Mesendoderm (in vitro differentiated cells): ENCODE results near the gene BDKRB2.

Experiments
- DNase-seq: peaks from one replicate; pipeline ENCODE4 v3.0.0; 2013
- H2AK5ac ChIP-seq: 2 replicates; pipeline ENCODE4 v1.6.1; 2013; ENCODE audit warnings: low read length, inconsistent platforms
- H2BK120ac ChIP-seq: 2 replicates; pipeline ENCODE4 v1.6.1; 2013; ENCODE audit warnings: low read depth, mild to moderate bottlenecking, low read length, moderate library complexity, mixed read lengths
- H2BK15ac ChIP-seq: replicated peaks from 2 replicates; pipeline ENCODE4 v1.6.1; 2013; ENCODE audit warnings: low read depth, mild to moderate bottlenecking, moderate library complexity
- H2BK5ac ChIP-seq: 2 replicates; pipeline ENCODE4 v1.6.1; 2013; ENCODE audit warnings: low read length, inconsistent platforms
- H3K18ac ChIP-seq: 2 replicates; pipeline ENCODE4 v1.6.1; 2013; ENCODE audit warnings: mild to moderate bottlenecking, low read length, mixed read lengths
- H3K23ac ChIP-seq: one replicate; pipeline ENCODE4 v1.6.1; 2013; ENCODE audit warnings: low read length
- H3K27ac ChIP-seq: 2 replicates; pipeline ENCODE4 v1.5.1; 2013; ENCODE audit warnings: low read depth, mild to moderate bottlenecking, inconsistent platforms, low read length, moderate library complexity
- H3K27me3 ChIP-seq: 2 replicates; pipeline ENCODE4 v1.6.1; 2013; ENCODE audit warnings: low read length, control low read depth, mild to moderate bottlenecking, inconsistent platforms; ENCODE audit not compliant: insufficient read depth, poor library complexity
- H3K36me3 ChIP-seq: 2 replicates; pipeline ENCODE4 v1.6.1; 2013; ENCODE audit warnings: low read length, inconsistent platforms; ENCODE audit not compliant: control insufficient read depth, insufficient read depth
- H3K4ac ChIP-seq: one replicate; pipeline ENCODE4 v1.6.1; 2013; ENCODE audit warnings: low read depth, mild to moderate bottlenecking, low read length, moderate library complexity
- H3K4me1 ChIP-seq: 2 replicates; pipeline ENCODE4 v1.6.1; 2013; ENCODE audit warnings: low read depth, low read length, inconsistent platforms; ENCODE audit not compliant: control insufficient read depth
- H3K4me2 ChIP-seq: 2 replicates; pipeline ENCODE4 v1.6.1; 2013; ENCODE audit warnings: low read length
- H3K4me3 ChIP-seq: 2 replicates; pipeline ENCODE4 v1.5.1; 2013; ENCODE audit warnings: mild to moderate bottlenecking, low read length
- H3K56ac ChIP-seq: one replicate; pipeline ENCODE4 v1.6.1; 2013; ENCODE audit warnings: low read length
- H3K79me1 ChIP-seq: 2 replicates; pipeline ENCODE4 v1.6.1; 2013; ENCODE audit warnings: low read length, inconsistent platforms
- H3K79me2 ChIP-seq: 2 replicates; pipeline ENCODE4 v1.6.1; 2013; ENCODE audit warnings: mild to moderate bottlenecking, low read length; ENCODE audit not compliant: control insufficient read depth, insufficient read depth
- H3K9ac ChIP-seq: 2 replicates; pipeline ENCODE4 v1.6.1; 2013; ENCODE audit warnings: low read length, inconsistent platforms
- H4K5ac ChIP-seq: one replicate; pipeline ENCODE4 v1.6.1; 2013; ENCODE audit warnings: low read length
- H4K8ac ChIP-seq: one replicate; pipeline ENCODE4 v1.6.1; 2013; ENCODE audit warnings: low read depth, mild to moderate bottlenecking, control low read depth, low read length, moderate library complexity
- WGBS: extraction: QIAGEN DNeasy Blood & Tissue Kit; methylation state at CpG from one replicate; pipeline ENCODE4 v1.1.7; 2013; ENCODE audit warnings: low lambda C conversion rate, missing lambda C conversion rate; ENCODE audit not compliant: insufficient coverage; ENCODE audit errors: extremely low coverage; 5-methylcytosine and 5-hydroxymethylcytosine counted together

Gene BDKRB2

GRCh38 chr14:96160913-96161310, 43.7 kb upstream of the BDKRB2 start:
- H3K9ac ChIP-seq: no peak overlapping the region
- no peak for DNase-seq
- H3K4me3 ChIP-seq: no peak overlapping the region
- no peak overlapping the region for H4K8ac ChIP-seq
- H3K79me1 ChIP-seq: no peaks in the 10 kb centered on the region
- H3K4me1 ChIP-seq: no peaks in the 10 kb centered on the region
- no peak overlapping the region for H4K5ac ChIP-seq
- H3K27ac ChIP-seq: no peak overlapping the region
- no peak overlapping the region for H3K4me2 ChIP-seq
- H2BK5ac ChIP-seq: no peak overlapping the region
- no peak overlapping the region for H3K4ac ChIP-seq
- H3K56ac ChIP-seq: no peak overlapping the region
- no peak overlapping the region for H2AK5ac ChIP-seq
- H2BK120ac ChIP-seq: no peak overlapping the region
- no peak overlapping the region for H2BK15ac ChIP-seq
- H3K18ac ChIP-seq: no peak overlapping the region
- H3K23ac ChIP-seq: no peak overlapping the region
- no peaks in the 10 kb centered on the region for H3K79me2 ChIP-seq
- no CpG with 5 or more reads among the region's 4 CpGs for WGBS
- H3K36me3 ChIP-seq: no peaks in the 10 kb centered on the region
- no peaks in the 10 kb centered on the region for H3K27me3 ChIP-seq

GRCh38 chr14:96161636-96162035, 43.0 kb upstream of the BDKRB2 start:
- no peaks in the 10 kb centered on the region for H3K79me1 ChIP-seq
- H2BK15ac ChIP-seq: no peak overlapping the region
- H2AK5ac ChIP-seq: no peak overlapping the region
- no peak overlapping the region for H3K18ac ChIP-seq
- H3K27ac ChIP-seq: no peak overlapping the region
- no peak overlapping the region for H3K4me3 ChIP-seq
- DNase-seq: no peak
- H3K4ac ChIP-seq: no peak overlapping the region
- no peak overlapping the region for H3K4me2 ChIP-seq
- no peak overlapping the region for H2BK5ac ChIP-seq
- H2BK120ac ChIP-seq: no peak overlapping the region
- H3K4me1 ChIP-seq: no peaks in the 10 kb centered on the region
- H3K27me3 ChIP-seq: no peaks in the 10 kb centered on the region
- no CpG with 5 or more reads among the region's 2 CpGs for WGBS
- no peak overlapping the region for H4K8ac ChIP-seq
- H3K79me2 ChIP-seq: no peaks in the 10 kb centered on the region
- no peak overlapping the region for H3K23ac ChIP-seq
- H3K9ac ChIP-seq: no peak overlapping the region
- H4K5ac ChIP-seq: no peak overlapping the region
- H3K56ac ChIP-seq: no peak overlapping the region
- H3K36me3 ChIP-seq: no peaks in the 10 kb centered on the region

DNA sequence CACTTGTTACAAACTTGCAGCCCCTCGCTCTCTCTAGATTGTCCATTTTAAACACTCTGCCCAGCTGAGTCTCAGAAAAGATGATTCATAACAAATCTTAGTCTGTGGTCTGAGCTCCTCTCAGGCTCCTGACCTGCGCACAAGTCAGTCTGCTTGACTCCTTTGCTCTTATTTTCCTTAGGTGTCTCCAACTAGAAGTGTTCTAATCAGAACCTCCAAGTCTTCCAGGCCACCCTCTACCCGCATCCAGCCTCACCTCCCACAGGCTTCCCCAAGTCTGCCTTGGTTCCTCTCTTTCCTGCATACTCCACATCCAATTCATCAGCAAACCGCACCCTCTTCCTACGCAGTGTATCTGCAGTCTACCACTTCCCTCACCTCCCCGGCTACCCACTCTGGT, 42.4 kb upstream of the BDKRB2 start:
- Histone ChIP-seq H3K36me3 (no peaks in the 10 kb centered on the region), H3K4ac (no peak overlapping the region), H3K23ac (no peak overlapping the region), H4K8ac (no peak overlapping the region), H3K4me2 (no peak overlapping the region), H3K4me1 (no peaks in the 10 kb centered on the region), H3K79me2 (no peaks in the 10 kb centered on the region), H3K4me3 (no peak overlapping the region), H2BK15ac (no peak overlapping the region), H3K79me1 (no peaks in the 10 kb centered on the region), H2BK5ac (no peak overlapping the region), H4K5ac (no peak overlapping the region), H3K56ac (no peak overlapping the region), H3K27ac (no peak overlapping the region), H3K27me3 (no peaks in the 10 kb centered on the region), H3K9ac (no peak overlapping the region), H3K18ac (no peak overlapping the region), H2AK5ac (no peak overlapping the region), H2BK120ac (no peak overlapping the region)
- WGBS: no CpG with 5 or more reads among the region's 6 CpGs
- no peak for DNase-seq

DNA sequence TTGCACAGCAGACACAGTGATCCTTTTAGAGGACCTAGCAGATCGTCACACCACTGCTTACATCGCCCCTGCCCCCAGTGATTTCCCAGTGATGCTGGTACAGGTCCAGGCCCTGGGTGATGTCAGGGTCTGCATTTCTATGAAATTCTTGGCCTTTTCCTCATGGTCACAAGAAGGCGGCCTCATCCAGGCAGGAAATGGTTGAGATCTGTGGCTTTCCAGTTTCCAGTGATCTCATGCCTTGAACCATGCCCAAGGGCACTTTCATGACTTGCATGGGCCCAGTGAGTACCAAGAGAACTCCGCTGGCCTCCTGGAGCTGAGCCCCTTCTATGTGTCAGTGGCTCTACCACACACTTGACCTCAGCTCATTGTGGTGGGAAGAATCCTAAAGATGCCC, 41.9 kb upstream of the BDKRB2 start:
- H3K4me3 ChIP-seq: no peak overlapping the region
- H3K18ac ChIP-seq: no peak overlapping the region
- no peaks in the 10 kb centered on the region for H3K36me3 ChIP-seq
- no peaks in the 10 kb centered on the region for H3K79me2 ChIP-seq
- H3K9ac ChIP-seq: no peak overlapping the region
- no peak overlapping the region for H3K27ac ChIP-seq
- no peaks in the 10 kb centered on the region for H3K4me1 ChIP-seq
- H3K4ac ChIP-seq: no peak overlapping the region
- no peaks in the 10 kb centered on the region for H3K27me3 ChIP-seq
- H3K79me1 ChIP-seq: no peaks in the 10 kb centered on the region
- no peak overlapping the region for H3K23ac ChIP-seq
- no peak for DNase-seq
- H3K4me2 ChIP-seq: no peak overlapping the region
- no peak overlapping the region for H2AK5ac ChIP-seq
- WGBS: no CpG with 5 or more reads among the region's 4 CpGs
- no peak overlapping the region for H2BK15ac ChIP-seq
- no peak overlapping the region for H3K56ac ChIP-seq
- H2BK120ac ChIP-seq: no peak overlapping the region
- no peak overlapping the region for H4K8ac ChIP-seq
- H4K5ac ChIP-seq: no peak overlapping the region
- H2BK5ac ChIP-seq: no peak overlapping the region

DNA sequence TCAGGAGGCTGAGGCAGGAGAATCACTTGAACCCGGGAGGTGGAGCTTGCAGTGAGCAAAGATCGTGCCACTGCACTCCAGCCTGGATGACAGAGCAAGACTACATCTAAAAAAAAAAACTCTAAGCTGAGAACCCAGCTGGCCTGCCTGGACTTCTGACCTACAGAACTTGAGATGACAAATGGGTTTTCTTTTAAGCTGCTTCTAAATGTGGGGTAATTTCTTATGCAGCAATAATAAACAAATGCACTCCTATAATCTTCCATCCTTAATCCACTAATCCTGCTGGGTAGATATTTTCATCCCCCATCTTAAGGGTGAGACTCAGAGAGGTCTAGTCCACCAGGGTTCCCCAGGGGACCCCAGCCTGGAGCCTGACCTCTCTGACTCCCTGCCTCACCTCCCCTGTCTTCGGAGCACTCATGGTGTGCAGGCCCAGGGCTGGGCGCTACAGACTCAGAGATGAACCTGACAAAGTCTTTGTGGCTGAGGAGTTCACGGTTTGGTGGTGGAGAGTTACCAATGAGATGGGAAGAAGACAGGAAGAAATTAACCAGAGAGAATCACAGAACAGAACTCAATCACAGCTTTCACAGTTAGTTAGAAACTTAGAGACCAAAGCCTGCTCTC, 39.7 kb upstream of the BDKRB2 start:
- no peaks in the 10 kb centered on the region for H3K79me1 ChIP-seq
- no peak overlapping the region for H2BK5ac ChIP-seq
- H3K4me2 ChIP-seq: no peak overlapping the region
- H3K27ac ChIP-seq: no peak overlapping the region
- H3K23ac ChIP-seq: no peak overlapping the region
- no peak overlapping the region for H4K8ac ChIP-seq
- H3K4me1 ChIP-seq: no peaks in the 10 kb centered on the region
- no peaks in the 10 kb centered on the region for H3K36me3 ChIP-seq
- no peak overlapping the region for H2AK5ac ChIP-seq
- WGBS: no CpG with 5 or more reads among the region's 5 CpGs
- H2BK15ac ChIP-seq: no peak overlapping the region
- H3K27me3 ChIP-seq: no peaks in the 10 kb centered on the region
- DNase-seq: no peak
- no peak overlapping the region for H3K56ac ChIP-seq
- no peak overlapping the region for H4K5ac ChIP-seq
- H2BK120ac ChIP-seq: no peak overlapping the region
- H3K9ac ChIP-seq: no peak overlapping the region
- no peak overlapping the region for H3K4ac ChIP-seq
- no peaks in the 10 kb centered on the region for H3K79me2 ChIP-seq
- H3K18ac ChIP-seq: no peak overlapping the region
- no peak overlapping the region for H3K4me3 ChIP-seq
